GM18526 (cell line): Measurements from ENCODE around the gene MPDZ.

Source experiments
- POLR2A ChIP-seq: IDR thresholded peaks from 3 replicates; pipeline ENCODE4 v1.6.1; 2011; ENCODE audit not compliant: insufficient read length; ENCODE audit errors: extremely low read depth

The MPDZ gene

DNA sequence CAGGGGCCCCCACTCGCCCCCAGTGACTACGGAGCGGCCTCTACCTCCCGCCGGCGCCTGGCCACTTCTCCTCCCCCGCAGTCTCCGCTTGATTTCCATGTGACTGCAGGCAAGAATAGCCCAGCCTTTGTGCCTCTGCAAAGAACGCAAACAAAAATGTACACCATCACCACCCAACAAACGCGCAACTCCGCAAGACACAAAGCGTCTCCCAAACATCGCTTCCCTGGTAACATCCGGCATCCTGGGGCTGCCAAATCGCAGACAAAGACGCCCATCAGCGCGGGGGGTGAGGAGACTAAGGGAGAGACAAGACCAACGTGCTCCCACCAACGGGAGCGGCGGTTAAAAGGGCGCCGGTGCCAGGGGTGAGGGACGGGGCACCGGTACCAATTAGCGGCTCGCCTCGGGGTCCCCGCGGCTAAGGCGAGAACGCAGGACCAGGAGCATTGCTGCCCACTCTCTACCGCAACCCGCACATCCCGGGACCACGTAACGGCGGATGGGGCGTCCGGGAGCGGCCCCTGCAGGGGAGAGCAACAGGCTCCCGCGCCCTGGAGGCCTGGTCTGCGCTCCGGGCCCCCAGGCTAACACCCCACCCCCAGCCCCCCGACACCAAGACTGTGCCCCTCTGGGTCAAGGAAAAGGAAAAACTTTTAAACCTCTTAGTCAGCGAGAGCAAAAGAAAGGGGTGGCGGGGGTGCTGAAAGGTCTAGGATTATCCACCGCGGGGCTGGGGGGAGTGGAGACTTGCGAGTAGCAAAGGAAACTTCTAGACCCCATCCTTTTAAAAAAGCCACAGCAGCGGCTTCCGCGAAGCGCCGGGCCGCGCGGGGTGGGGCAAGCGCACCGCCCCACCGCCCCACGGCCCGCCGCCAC, 885 bp downstream of the MPDZ start:
- TF ChIP-seq POLR2A: no peak

DNA sequence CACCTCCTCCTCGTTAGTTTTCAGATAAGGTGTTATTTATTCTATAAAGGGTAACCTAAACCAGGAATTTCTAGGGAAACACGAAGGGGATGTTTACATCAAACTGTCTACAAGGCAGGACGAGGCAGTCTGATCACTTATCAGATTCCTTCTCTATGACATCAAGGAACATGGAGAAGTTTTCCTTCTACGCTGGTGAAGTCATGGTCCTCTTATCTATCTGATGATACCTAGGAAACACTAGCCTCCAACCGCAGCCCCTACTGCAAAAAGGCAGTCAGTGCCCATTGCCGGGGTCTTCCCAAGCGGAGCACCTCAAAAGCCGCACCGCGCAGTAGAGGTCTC, 1.5 kb downstream of the MPDZ start:
- TF ChIP-seq POLR2A: no peak

DNA sequence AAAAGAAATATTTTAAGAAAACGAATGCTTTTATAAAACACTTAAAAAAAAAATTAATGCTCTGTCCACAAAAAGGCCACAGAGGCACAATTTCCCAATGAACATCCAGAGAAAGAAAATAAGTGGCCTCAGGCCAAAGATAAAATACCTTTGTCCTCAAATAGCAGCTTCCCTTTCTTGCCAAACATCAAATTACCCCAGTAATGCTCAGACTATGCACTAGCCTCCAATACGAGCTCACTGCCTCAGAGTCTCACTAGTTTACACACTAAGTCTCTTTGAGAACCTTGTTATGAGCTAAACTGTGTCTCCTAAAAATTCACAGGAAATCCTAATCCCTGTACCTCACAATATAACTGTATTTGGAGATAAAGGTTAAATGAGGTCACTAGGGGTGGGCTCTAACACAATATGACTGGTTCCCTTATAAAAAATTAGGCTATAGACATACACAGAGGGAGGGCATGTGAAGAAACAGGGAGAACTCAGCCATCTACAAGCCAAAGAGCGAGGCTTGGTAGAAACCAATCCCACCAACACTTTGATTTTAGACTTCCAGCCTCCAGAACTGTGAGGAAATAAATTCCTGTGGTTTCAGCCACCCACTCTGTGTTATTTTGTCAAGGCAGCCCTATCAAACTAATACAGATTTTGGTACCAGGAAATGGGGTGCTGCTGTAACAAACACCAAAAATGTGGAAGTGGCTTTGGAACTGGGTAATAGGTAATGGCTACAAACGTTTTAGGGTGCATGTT, 4.4 kb downstream of the MPDZ start:
- TF ChIP-seq POLR2A: no peak

DNA sequence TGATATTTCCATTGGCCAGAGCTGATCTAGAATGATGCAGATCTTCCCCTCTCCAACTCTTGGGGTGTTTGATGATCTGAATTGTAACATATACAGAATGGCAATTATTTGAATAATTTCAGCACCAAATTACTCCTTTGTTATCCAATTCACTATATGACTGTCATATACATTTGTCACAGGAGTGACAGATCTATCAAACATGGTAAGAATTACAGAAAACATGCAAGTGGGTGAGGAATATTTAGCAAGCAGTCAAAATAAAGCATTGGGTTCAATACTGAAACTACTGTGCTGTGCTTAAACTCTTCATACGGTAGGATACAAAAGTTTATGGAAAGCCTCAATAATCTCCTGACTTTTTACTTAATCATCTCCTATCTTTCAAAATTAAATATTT, 8.8 kb downstream of the MPDZ start:
- TF ChIP-seq POLR2A: no peak

DNA sequence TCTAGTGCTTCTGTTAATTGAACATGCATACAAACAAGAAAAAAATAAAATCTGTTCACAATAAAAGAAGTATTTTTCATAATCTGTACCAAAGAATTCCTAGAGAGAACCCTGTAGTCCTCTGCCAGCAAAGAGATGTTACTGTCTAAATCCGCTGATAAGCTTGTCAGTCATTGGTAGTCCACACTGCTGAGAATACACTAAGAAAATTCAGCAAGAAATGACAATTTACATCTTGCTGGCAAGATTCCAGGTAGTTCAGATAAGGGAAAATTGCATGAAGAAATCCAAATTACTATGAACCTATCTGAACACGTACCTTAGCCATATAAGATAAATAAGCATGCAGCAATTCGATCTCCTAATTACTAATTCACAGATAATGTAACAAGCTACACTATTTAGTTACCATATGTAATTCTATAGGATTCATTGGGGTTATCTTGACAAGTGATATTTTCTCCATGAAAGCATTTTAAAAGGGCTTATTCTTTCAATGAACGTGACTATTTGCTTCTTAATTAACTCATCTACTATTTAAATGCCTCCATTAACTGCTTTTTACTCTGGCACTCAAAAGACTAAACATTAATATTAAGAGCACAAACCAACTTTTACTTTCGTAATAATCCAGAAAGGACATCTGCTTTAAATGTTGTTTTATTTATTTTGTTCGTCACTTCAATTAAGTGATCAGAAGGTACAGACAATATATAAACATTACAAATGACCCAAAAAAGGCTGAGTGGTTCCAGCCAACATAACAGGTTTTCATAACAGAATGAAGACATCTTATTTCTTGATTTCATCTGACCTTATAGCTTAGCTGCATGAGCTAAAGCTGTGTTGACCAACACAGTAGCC, 9.7 kb downstream of the MPDZ start:
- TF ChIP-seq POLR2A: no peak

DNA sequence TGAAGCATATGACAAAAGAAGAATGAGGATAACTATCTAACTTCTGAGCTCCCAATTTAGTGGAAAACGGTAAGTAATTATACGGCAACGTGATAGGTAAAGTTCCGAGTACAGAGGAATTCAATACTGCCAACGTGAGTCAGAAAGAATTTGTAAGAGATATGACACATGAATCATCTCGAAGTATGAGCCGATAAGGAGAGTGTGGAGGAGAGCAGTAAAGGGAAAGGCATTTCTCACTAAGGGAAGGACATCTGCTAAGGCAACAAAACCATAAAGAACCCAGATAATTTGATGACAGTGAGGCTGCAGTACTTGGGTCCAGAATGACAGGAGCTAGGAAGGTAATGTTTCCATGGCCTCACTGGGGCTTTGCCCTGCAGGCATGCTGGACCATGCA, 11.0 kb downstream of the MPDZ start:
- no peak for TF ChIP-seq POLR2A

DNA sequence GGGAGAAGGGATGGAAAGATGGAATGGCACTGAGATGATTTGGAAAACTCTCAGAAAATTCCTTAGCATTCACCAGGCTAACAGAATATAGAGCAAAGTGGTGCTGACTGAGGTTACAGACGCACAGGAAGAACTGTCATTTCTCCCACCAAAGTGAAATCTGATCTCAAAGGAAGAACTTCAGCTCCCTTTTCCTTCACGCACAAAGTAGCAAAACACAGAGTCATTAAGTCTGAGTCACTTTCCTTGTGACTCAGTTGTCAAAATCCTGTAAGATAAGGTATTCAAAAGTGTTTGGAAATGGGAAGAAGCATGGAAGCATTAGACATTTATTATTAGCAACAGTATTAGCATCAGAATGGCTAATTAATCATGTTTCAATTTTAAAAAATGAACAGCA, 11.7 kb downstream of the MPDZ start:
- no peak for TF ChIP-seq POLR2A

DNA sequence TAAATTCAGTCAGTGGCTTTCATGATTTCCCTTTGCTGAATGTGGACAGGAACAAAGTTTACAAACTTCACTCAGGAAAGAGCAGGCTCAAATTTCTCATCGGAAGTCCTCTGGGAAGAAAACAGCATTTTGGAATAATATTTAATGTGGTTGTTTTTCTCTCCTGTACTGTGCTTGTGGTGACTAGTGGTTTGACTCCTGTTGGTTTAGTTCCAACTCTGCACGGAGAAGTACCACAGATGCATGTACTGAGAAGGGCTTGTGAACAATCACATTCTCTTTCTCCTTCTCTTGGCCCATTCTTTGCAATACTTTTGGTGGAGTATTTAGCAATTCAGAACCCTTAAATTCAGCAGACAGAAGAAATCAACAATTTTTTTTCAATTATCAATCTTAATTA, 13.3 kb downstream of the MPDZ start:
- no peak for TF ChIP-seq POLR2A

DNA sequence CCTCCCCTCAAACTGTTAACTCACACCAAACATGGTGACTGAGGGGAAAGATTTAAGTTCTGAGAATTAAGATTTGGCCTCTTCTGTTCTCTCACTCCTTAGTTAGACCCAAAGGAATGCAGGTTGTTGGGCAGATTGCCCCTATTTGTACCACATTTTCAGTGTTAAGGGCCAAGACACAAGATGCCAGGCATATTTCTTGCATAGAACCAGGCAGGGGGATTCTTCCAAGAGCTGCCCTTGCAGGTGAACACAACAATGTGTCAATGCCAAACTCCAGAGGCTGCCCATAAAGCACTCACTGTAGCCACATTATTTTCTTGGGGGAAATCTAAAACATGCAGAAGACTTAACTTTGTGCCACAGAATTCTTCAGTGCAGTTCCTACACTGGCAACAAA, 14.7 kb downstream of the MPDZ start:
- no peak for TF ChIP-seq POLR2A

DNA sequence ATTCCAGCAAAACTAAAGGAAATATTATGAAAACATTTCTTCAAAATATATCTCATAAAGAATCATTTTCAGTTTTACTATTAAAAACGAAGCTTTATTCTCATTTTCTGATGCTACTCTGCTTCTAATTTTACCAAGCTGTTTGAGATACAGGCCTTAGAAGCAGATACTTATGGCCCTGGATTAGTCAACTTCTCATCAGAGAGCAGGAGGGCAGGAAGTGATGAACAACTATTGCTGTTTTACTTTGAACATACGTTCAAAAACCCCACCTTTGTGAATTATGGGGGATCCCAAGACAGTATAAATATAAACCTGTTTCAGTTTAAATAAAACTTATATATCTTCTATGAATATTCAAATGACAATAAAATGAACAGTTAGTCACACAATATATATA, 16.0 kb downstream of the MPDZ start:
- no peak for TF ChIP-seq POLR2A

DNA sequence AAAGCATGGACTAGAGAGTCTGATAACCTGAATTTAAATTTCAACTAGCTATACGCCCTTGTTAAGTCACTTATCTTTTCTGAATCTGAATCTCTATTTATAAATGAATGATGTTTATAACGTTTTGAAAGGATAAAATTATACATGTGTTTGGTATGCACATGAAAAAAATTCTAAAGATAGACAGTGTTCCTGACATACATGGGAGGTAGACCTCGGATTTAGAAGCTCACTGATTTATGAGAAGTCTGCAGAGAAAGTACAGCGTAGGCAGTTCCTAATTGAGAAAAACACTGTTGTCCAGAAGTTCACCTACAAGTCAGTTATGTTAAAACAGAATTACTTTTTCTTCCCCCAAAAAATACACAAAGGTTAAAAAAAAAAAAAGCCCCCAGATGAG, 26.6 kb downstream of the MPDZ start:
- no peak for TF ChIP-seq POLR2A

DNA sequence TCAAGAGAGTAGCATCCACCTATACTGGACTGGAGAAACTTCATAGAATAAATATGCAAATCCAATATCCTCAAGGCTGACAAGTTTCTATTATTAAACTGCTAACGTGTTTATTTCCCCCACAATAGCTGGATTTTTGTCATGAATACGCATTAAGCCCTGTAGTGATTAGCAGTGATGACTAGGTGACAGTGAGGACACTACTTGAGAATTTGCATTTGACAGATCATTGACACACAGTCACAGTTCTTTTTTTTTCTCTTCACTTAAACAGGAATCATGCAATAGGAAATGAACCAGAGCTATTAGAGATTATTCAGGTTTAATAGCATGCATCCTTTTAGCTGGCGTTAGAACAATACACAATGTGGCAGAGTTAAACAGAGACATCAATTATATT, 35.3 kb downstream of the MPDZ start:
- TF ChIP-seq POLR2A: no peak

DNA sequence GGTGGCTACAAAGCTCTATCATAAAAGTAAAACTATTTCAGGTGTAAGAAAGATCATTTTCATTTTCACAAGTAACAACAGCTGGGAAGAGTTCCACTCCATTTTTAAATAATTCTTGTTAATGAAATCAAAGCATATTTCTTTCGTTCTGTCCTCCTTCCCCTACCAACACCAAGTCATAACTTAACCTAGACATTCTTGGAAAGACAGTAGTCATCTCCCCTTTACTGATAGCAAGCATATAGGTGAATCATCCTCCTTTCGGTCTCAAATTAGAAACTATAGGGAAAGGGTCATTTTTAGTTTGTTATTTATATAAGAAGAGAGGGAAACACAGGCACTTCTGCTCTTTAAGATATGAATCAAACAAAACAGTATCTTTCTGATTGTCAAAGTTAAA, 38.2 kb downstream of the MPDZ start:
- TF ChIP-seq POLR2A: no peak

DNA sequence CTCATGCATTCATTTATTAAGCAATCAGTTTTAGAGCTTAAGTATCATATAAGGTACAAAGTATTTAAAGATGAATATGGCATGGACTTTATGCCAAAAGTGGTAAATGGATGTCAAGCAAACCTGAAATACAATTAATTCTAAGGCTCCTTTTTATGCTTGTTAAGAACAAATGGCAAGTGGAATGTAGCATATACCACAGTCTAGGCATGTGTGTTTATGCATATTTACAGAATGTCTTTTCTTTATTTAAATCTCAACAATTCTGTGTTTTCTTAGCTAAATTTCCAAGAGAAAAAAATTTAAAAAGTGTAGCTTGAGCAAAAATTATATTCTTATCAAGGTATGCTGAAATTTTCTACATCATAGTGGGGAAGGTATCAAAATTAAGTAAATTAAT, 39.8 kb downstream of the MPDZ start:
- no peak for TF ChIP-seq POLR2A

DNA sequence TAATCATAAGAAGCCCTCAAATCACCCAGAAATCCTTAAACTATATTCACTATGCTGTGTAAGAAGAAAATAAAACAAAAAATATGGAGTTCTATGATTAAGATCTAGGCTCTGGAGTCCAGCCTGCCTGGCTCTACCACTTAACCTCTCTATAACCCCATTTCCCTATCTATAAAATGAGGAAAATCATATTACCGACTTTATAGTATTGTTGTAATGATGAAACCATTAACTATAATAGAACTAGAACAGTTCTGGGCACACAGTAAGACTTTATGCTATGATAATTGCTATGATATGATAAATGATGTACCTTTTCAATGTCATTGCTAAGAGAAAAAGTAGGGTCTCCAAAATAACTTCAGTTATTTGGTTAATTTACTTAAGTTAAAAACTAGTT, 40.3 kb downstream of the MPDZ start:
- no peak for TF ChIP-seq POLR2A

DNA sequence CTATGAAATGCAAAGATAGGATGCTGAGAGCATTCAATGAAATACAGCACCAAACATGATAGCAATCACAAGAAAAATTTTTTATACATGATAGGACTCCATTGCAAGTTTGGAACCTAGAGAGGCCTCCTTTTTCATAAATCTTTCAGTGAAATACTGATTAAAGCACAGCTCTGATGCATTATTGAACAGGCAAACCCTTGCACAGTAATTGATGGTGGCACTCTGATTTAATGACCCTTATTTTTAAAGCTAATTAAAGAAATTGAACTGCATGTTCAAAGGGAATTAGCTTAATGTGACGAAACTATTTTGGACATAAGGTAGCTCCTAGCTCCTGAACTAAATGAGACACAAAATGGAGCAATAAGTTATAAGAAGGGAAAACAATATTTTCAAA, 44.6 kb downstream of the MPDZ start:
- no peak for TF ChIP-seq POLR2A
